ENCODE data around the gene ZNF526.

ZNF526 gene

GRCh38 chr19:42229855-42230351, 9.8 kb downstream of the ZNF526 start:
- no peak for TF ChIP-seq TAF1 (IDR thresholded peaks at IDR 0.05; ENCODE audit: borderline replicate concordance, low read depth, low read length)
- peak; percentile 21; the same call in 1 of the 2 replicates for TF ChIP-seq POLR2A (IDR thresholded peaks at IDR 0.05; ENCODE audit: low read depth, low read length)
- DNase-seq (ENCODE audit: insufficient read length) (no peak), FAIRE-seq (no peak)

GRCh38 chr19:42230571-42230970, 10.5 kb downstream of the ZNF526 start:
- DNase-seq (ENCODE audit: insufficient read length) (no peak), FAIRE-seq (no peak)
- TF ChIP-seq POLR2AphosphoS5 (IDR thresholded peaks at IDR 0.05; ENCODE audit: low read depth, low read length) (no peak), POLR2A (IDR thresholded peaks at IDR 0.05; ENCODE audit: low read depth, low read length) (no peak), TAF1 (IDR thresholded peaks at IDR 0.05; ENCODE audit: borderline replicate concordance, low read depth, low read length) (no peak)

- no peak for FAIRE-seq
- TF ChIP-seq POLR2AphosphoS5 (IDR thresholded peaks at IDR 0.05; ENCODE audit: low read depth, low read length) (no peak), TAF1 (IDR thresholded peaks at IDR 0.05; ENCODE audit: borderline replicate concordance, low read depth, low read length) (no peak), POLR2A (IDR thresholded peaks at IDR 0.05; ENCODE audit: low read depth, low read length) (no peak)
- DNase-seq (ENCODE audit: insufficient read length), result no peak
Measured at GRCh38 chr19:42232435-42232834, 12.3 kb downstream of the ZNF526 start.

GRCh38 chr19:42233106-42233505, 13.0 kb downstream of the ZNF526 start:
- FAIRE-seq, result no peak
- peak; percentile 17 for DNase-seq (ENCODE audit: insufficient read length)
- TF ChIP-seq POLR2A (IDR thresholded peaks at IDR 0.05; ENCODE audit: low read depth, low read length), result no peak
- no peak for TF ChIP-seq TAF1 (IDR thresholded peaks at IDR 0.05; ENCODE audit: borderline replicate concordance, low read depth, low read length)
- no peak for TF ChIP-seq POLR2AphosphoS5 (IDR thresholded peaks at IDR 0.05; ENCODE audit: low read depth, low read length)

- DNase-seq (ENCODE audit: insufficient read length) (no peak), FAIRE-seq (no peak)
- TF ChIP-seq POLR2AphosphoS5 (IDR thresholded peaks at IDR 0.05; ENCODE audit: low read depth, low read length), result no peak
- no peak for TF ChIP-seq POLR2A (IDR thresholded peaks at IDR 0.05; ENCODE audit: low read depth, low read length)
- no peak for TF ChIP-seq TAF1 (IDR thresholded peaks at IDR 0.05; ENCODE audit: borderline replicate concordance, low read depth, low read length)
Measured at GRCh38 chr19:42233678-42234292, 13.7 kb downstream of the ZNF526 start.

GRCh38 chr19:42234364-42234763, 14.3 kb downstream of the ZNF526 start:
- no peak for DNase-seq (ENCODE audit: insufficient read length)
- no peak for FAIRE-seq
- TF ChIP-seq POLR2A (IDR thresholded peaks at IDR 0.05; ENCODE audit: low read depth, low read length) (no peak; the same call in 1 of the 2 replicates), POLR2AphosphoS5 (IDR thresholded peaks at IDR 0.05; ENCODE audit: low read depth, low read length) (no peak), TAF1 (IDR thresholded peaks at IDR 0.05; ENCODE audit: borderline replicate concordance, low read depth, low read length) (no peak)

GRCh38 chr19:42235181-42235580, 15.1 kb downstream of the ZNF526 start:
- TF ChIP-seq TAF1 (IDR thresholded peaks at IDR 0.05; ENCODE audit: borderline replicate concordance, low read depth, low read length) (no peak), POLR2A (IDR thresholded peaks at IDR 0.05; ENCODE audit: low read depth, low read length) (no peak), POLR2AphosphoS5 (IDR thresholded peaks at IDR 0.05; ENCODE audit: low read depth, low read length) (no peak)
- FAIRE-seq, result no peak
- no peak for DNase-seq (ENCODE audit: insufficient read length)

GRCh38 chr19:42239544-42240220, 19.6 kb downstream of the ZNF526 start:
- FAIRE-seq, result no peak
- TF ChIP-seq POLR2AphosphoS5 (IDR thresholded peaks at IDR 0.05; ENCODE audit: low read depth, low read length) (no peak), TAF1 (IDR thresholded peaks at IDR 0.05; ENCODE audit: borderline replicate concordance, low read depth, low read length) (no peak), POLR2A (IDR thresholded peaks at IDR 0.05; ENCODE audit: low read depth, low read length) (no peak)
- no peak for DNase-seq (ENCODE audit: insufficient read length)

- TF ChIP-seq POLR2AphosphoS5 (IDR thresholded peaks at IDR 0.05; ENCODE audit: low read depth, low read length) (no peak), POLR2A (IDR thresholded peaks at IDR 0.05; ENCODE audit: low read depth, low read length) (no peak), TAF1 (IDR thresholded peaks at IDR 0.05; ENCODE audit: borderline replicate concordance, low read depth, low read length) (no peak)
- FAIRE-seq (no peak), DNase-seq (ENCODE audit: insufficient read length) (no peak)
Measured at GRCh38 chr19:42241279-42241678, 21.2 kb downstream of the ZNF526 start.

- FAIRE-seq (no peak), DNase-seq (ENCODE audit: insufficient read length) (no peak)
- TF ChIP-seq TAF1 (IDR thresholded peaks at IDR 0.05; ENCODE audit: borderline replicate concordance, low read depth, low read length) (no peak), POLR2AphosphoS5 (IDR thresholded peaks at IDR 0.05; ENCODE audit: low read depth, low read length) (no peak; the same call in 1 of the 2 replicates), POLR2A (IDR thresholded peaks at IDR 0.05; ENCODE audit: low read depth, low read length) (no peak)
Measured at GRCh38 chr19:42242069-42242511, 22.0 kb downstream of the ZNF526 start.

- FAIRE-seq (peak; percentile 98), DNase-seq (ENCODE audit: insufficient read length) (peak; percentile 88)
- TF ChIP-seq POLR2AphosphoS5 (IDR thresholded peaks at IDR 0.05; ENCODE audit: low read depth, low read length) (peak; percentile 73), POLR2A (IDR thresholded peaks at IDR 0.05; ENCODE audit: low read depth, low read length) (peak; percentile 86), TAF1 (IDR thresholded peaks at IDR 0.05; ENCODE audit: borderline replicate concordance, low read depth, low read length) (peak; percentile 69)
Measured at GRCh38 chr19:42242512-42243409, 22.6 kb downstream of the ZNF526 start, which contains the start of gene GSK3A. Gene GSK3A (minus strand): TSS chr19:42242602. CDS start chr19:42242465, 137 bp downstream.
